Suprapubic skin (tissue), 4 donors: Measurements from ENCODE around the gene ITGA2B. TPM values are rescaled to one million over a fixed set of nuclear protein-coding genes. Genes with fewer than 3 reads are reported as not detected.
"Not testable (repeated sequence)": the region's sequence is repeated elsewhere in the genome, so short reads cannot be mapped to it uniquely, and the experiment has no call there.

Experiments
- DNase-seq, 2 donors: peaks; one replicate each; pipeline ENCODE4 v3.0.0-alpha.2; 2019; ENCODE audit warnings: low spot score in 2 of 2
- H3K27ac ChIP-seq: fragments of 200-600 bp; sonication (generic); one replicate; pipeline ENCODE4 v1.5.1; 2019
- H3K27me3 ChIP-seq: fragments of 200-600 bp; sonication (generic); one replicate; pipeline ENCODE4 v1.5.1; 2019
- H3K36me3 ChIP-seq: fragments of 200-600 bp; sonication (generic); one replicate; pipeline ENCODE4 v1.5.1; 2019
- H3K4me1 ChIP-seq: fragments of 200-600 bp; sonication (generic); one replicate; pipeline ENCODE4 v1.5.1; 2019
- H3K4me3 ChIP-seq: fragments of 200-600 bp; sonication (generic); one replicate; pipeline ENCODE4 v1.5.1; 2019; ENCODE audit warnings: mild to moderate bottlenecking
- H3K9me3 ChIP-seq: fragments of 200-600 bp; sonication (generic); one replicate; pipeline ENCODE4 v1.5.1; 2019
- CTCF ChIP-seq, 2 donors: fragments of 200-600 bp in 1 of 2; fragments of 450-650 bp in 1 of 2; sonication (generic) in 1 of 2; IDR thresholded peaks; one replicate each; pipeline ENCODE4 v1.5.1; 2016 to 2019; ENCODE audit warnings: antibody characterized with exemption in 2 of 2, mild to moderate bottlenecking in 1 of 2, moderate library complexity in 1 of 2
- EP300 ChIP-seq: sonication (generic); formaldehyde crosslinking; IDR thresholded peaks from one replicate; pipeline ENCODE4 v1.6.1; 2017; ENCODE audit warnings: antibody characterized with exemption
- POLR2A ChIP-seq, 2 donors: fragments of 450-650 bp; IDR thresholded peaks; one replicate each; pipeline ENCODE4 v1.6.1; 2017; ENCODE audit warnings: antibody characterized with exemption in 2 of 2, mild to moderate bottlenecking in 2 of 2, moderate library complexity in 2 of 2
- POLR2AphosphoS5 ChIP-seq, 3 donors: sonication (generic); formaldehyde crosslinking; IDR thresholded peaks; one replicate each; pipeline ENCODE4 v1.6.1; 2017; ENCODE audit warnings: antibody characterized with exemption in 3 of 3
- WGBS: methylation state at CpG from one replicate; pipeline ENCODE4 v1.1.5; 2018; 5-methylcytosine and 5-hydroxymethylcytosine counted together
- total RNA-seq, 4 donors: library from RNA; depleted of rRNA; stranded (reverse); fragments of >200 nt; gene quantifications; one replicate each; pipeline ENCODE4 v1.1.0, GENCODE V29; 2016

The ITGA2B gene
- total RNA-seq, 4 donors from 2014 or later: 0.45 to 0.48 TPM; not detected in 2

- H3K4me1 ChIP-seq: peaks cover 26% of the 10 kb centered on the region
- H3K9me3 ChIP-seq: no peaks in the 10 kb centered on the region
- no peak for DNase-seq
- H3K27ac ChIP-seq: no peak overlapping the region
- no peaks in the 10 kb centered on the region for H3K27me3 ChIP-seq
- no peak for TF ChIP-seq POLR2A (IDR thresholded peaks at IDR 0.05)
- TF ChIP-seq CTCF (IDR thresholded peaks at IDR 0.05): peak; percentile 77 to 79
- no peaks in the 10 kb centered on the region for H3K36me3 ChIP-seq
- no peak overlapping the region for H3K4me3 ChIP-seq
- 5% methylated on average over 7 of the region's 7 CpGs for WGBS
Measured at GRCh38 chr17:44331249-44331760, 58.1 kb downstream of the ITGA2B start.

- not testable (repeated sequence) for H3K27ac ChIP-seq, H3K36me3 ChIP-seq, H3K27me3 ChIP-seq, H3K9me3 ChIP-seq, DNase-seq, H3K4me3 ChIP-seq
- H3K4me1 ChIP-seq: peaks cover 36% of the 10 kb centered on the region
- 92% methylated on average over 5 of the region's 5 CpGs for WGBS
Measured at GRCh38 chr17:44330263-44330662, 59.2 kb downstream of the ITGA2B start.

GRCh38 chr17:44329516-44329915 lies 59.9 kb downstream of the ITGA2B start:
- not testable (repeated sequence) for DNase-seq, H3K9me3 ChIP-seq, H3K27me3 ChIP-seq, H3K27ac ChIP-seq, H3K36me3 ChIP-seq, H3K4me3 ChIP-seq
- peaks cover 39% of the 10 kb centered on the region for H3K4me1 ChIP-seq
- WGBS: 85% methylated on average over 7 of the region's 7 CpGs

- H3K4me1 ChIP-seq: peaks cover 46% of the 10 kb centered on the region
- H3K4me3 ChIP-seq: no peak overlapping the region
- WGBS: 57% methylated on average over 7 of the region's 7 CpGs
- no peak overlapping the region for H3K27ac ChIP-seq
- no peak for DNase-seq
- no peaks in the 10 kb centered on the region for H3K9me3 ChIP-seq
- H3K27me3 ChIP-seq: no peaks in the 10 kb centered on the region
- H3K36me3 ChIP-seq: no peaks in the 10 kb centered on the region
- TF ChIP-seq CTCF (IDR thresholded peaks at IDR 0.05) (no peak), POLR2AphosphoS5 (IDR thresholded peaks at IDR 0.05) (no peak), EP300 (no peak), POLR2A (IDR thresholded peaks at IDR 0.05) (no peak)
Measured at GRCh38 chr17:44327715-44328449, 61.6 kb downstream of the ITGA2B start.

DNA sequence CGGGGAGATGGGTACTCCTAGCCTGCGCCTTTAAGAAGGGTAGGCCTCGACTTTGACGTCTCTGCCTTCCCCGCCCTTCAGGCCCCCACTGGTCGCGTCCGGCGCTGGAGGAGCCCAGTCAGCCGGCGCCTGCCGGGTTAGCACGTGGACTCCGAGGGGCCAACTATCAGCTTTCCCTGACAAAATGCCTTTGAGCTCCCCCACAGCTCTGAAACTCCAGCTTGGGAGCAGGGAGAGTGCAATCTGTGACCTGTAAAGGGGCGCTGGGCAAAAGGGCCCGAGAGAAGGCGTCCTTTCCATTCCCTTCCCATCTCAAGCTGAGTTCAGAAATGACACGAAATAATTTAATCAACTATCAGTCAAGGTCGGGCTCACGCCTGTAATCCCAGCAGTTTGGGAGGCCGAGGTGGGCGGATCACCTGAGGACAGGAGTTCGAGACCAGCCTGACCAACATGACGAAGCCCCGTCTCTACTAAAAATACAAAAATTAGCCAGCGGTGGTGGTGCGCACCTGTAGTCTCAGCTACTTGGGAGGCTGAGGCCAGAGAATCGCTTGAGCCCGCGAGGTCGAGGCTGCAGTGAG lies 62.5 kb downstream of the ITGA2B start:
- TF ChIP-seq POLR2A (IDR thresholded peaks at IDR 0.05) (no peak), POLR2AphosphoS5 (IDR thresholded peaks at IDR 0.05) (peak in 2 of 3 donors; percentile 4 to 47)
- Histone ChIP-seq H3K4me1 (peaks cover 48% of the 10 kb centered on the region), H3K36me3 (peaks cover 6% of the 10 kb centered on the region), H3K4me3 (peak overlapping the region; percentile 98), H3K27me3 (no peaks in the 10 kb centered on the region), H3K27ac (peak overlapping the region; percentile 85), H3K9me3 (no peaks in the 10 kb centered on the region)
- peak; percentile 98 for DNase-seq
- WGBS: 33% methylated on average over 24 of the region's 31 CpGs

DNA sequence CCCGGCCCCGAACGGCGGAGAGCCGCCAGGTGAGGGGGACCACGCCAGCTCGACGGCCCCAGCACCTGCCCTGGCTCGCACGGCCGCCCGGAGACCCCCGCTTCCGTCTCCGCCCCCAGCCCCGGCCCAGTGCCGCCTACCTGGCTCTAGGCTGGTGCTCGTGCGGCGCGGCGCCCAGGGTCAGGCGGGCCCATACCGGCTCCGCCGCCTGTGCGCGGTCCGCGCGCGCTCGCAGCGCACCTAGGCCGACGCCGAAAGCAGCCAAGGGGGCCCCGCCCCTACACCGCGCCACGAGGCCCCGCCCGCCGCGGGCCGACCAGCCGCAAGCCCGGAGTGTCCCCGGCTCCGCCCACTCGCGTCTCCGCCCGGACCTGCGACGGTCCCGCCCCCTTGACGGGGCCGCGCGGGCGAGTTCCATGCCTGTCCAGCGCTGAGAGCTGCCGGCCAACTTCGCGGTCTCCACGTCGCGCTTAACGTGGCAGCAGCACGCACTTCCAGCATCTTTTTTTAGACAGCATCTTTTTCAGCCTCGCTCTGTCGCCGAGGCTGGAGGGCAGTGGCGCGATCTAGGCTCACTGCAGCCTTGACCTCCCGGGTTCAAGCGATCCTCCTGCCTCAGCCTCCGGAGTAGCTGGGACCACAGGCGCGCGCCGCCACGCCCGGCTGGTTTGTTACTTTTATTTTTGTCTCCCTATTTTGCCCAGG lies 64.7 kb downstream of the ITGA2B start, which contains the start of gene SLC25A39:
Gene SLC25A39 (minus strand): TSS at position 253 of the 705 bp plus-strand sequence. CDS start 1,261 bp downstream, outside the sequence.
- Histone ChIP-seq H3K4me3 (peak within 1 kb of the TSS; percentile 98), H3K27ac (peak within 1 kb of the TSS; percentile 85), H3K9me3 (no peaks in the 10 kb centered on the region), H3K36me3 (peaks cover 29% of the 10 kb centered on the region), H3K27me3 (no peaks in the 10 kb centered on the region), H3K4me1 (peaks cover 38% of the 10 kb centered on the region)
- peak; percentile 95 to 96 for DNase-seq
- TF ChIP-seq EP300 (no peak), POLR2AphosphoS5 (IDR thresholded peaks at IDR 0.05) (peak in 1 of 3 donors; percentile 15)
- WGBS: 0% methylated on average over 45 of the region's 85 CpGs

GRCh38 chr17:44324092-44324570 lies 65.3 kb downstream of the ITGA2B start:
- DNase-seq: no peak

More at GRCh38 chr17:44324092-44324570, 65.3 kb downstream of the ITGA2B start:
- H3K27ac ChIP-seq: peak overlapping the region; percentile 85
- no peaks in the 10 kb centered on the region for H3K9me3 ChIP-seq
- peak overlapping the region; percentile 98 for H3K4me3 ChIP-seq
- peaks cover 35% of the 10 kb centered on the region for H3K36me3 ChIP-seq
- WGBS: 0% methylated on average over 12 of the region's 38 CpGs
- H3K27me3 ChIP-seq: no peaks in the 10 kb centered on the region
- peaks cover 38% of the 10 kb centered on the region for H3K4me1 ChIP-seq
- TF ChIP-seq EP300 (no peak), CTCF (IDR thresholded peaks at IDR 0.05) (no peak), POLR2AphosphoS5 (IDR thresholded peaks at IDR 0.05) (no peak), POLR2A (IDR thresholded peaks at IDR 0.05) (no peak)
